Left hindlimb (tissue), 1 donor: ENCODE measurements around the gene ENTPD7.

Source experiments
- DNase-seq: peaks from one replicate; pipeline ENCODE4 v3.0.0-alpha.2; 2018

ENTPD7 gene

DNA sequence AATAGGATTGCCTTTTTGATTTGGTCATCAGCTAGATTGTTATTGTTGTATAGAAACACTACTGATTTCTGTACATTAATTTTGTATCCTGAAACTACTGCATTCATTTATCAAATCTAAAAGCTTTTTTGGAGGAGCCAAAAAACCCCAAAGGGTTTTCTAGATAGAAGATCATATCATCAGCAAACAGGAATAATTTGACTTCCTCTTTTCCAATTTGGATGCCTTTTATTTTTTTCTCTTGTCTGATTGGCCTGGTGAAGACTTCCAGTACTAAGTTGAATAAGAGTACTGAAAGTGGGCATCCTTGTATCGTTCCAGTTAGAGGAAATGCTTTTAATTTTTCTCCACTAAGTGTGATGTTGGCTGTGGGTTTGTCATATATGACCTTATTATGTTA lies 10.6 kb upstream of the ENTPD7 start:
- no peak for DNase-seq

- DNase-seq = no peak
These were observed 6.4 kb upstream of the ENTPD7 start for GRCh38 chr10:99652800-99653390.

DNA sequence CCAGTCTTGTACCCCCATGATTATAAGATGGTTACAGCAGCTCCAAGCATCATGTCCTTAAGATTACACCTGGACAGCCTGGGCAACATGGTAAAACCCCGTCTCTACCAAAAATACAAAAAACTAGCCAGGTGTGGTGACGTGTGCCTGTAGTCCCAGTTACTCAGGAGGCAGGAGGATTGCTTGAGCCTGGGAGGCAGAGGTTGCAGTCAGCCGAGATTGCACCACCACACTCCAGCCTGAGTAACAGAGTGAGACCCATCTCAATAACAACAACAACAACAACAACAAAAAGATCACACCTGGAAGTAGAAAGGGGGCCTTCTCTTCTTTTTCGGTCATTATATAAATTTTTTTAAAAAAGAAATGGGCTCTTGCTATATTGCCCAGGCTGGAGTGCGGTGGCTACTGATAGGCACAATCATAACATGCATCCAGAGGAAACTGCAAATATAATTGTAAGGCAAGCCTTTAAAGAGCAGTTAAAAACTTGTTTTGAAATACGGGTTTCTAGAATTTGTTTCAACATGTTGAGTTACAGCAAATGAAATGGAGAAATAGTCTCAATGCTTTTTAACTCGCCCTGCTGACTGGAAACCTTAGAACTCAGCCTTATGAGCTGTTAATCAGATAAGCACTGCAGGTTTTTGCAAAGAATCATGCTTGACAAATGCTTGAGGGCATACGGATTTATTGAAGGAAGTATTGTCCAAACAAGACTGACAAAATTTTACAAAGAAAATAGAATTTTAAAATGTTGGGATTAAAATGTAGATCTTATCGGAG lies 4.7 kb upstream of the ENTPD7 start:
- no peak for DNase-seq

- no peak for DNase-seq
These were observed 2.9 kb upstream of the ENTPD7 start for GRCh38 chr10:99656199-99657064.

- DNase-seq = no peak
These were observed 683 bp upstream of the ENTPD7 start for GRCh38 chr10:99658622-99659030.

DNA sequence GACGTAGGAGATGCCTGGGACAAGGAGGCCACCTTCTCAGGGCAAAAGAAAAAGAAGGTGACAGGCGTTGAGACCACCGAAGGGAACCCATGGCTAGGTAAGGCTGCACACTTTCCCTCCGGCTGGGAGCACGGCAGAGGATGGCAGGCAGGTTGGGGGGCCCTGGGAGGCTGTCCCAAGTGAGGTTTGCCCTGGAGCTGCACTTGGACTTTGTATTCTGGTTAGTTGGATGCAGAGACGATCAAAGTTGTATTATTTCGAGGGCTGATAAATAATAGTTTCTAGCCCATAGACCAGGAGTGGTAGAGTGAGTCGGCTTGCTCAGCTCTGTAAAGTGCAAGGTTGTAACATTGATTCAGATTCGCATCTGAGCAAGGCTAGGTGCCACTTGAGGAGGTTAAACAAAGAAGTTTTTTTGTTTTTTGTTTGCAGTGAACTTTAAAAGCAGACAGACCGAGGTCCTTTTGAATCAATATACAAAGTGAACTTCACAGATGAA lies 608 bp downstream of the ENTPD7 start:
- no peak for DNase-seq

GRCh38 chr10:99660662-99661376 lies 1.5 kb downstream of the ENTPD7 start:
- no peak for DNase-seq

DNA sequence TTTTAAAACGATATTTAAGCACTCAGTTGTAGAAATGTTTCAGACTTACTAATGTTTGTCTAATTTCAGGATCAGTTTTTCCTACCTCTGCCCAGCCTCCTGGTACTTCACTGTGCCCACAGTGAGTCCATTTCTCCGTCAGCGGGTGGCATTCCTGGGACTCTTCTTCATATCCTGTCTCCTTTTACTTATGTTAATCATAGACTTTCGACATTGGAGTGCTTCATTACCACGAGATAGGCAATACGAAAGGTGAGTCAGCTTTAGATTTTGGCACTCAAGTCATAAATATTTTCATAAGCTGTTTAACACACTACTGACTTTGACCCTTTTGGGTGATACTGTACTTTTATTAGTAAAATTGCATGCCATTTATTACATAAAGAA lies 2.1 kb downstream of the ENTPD7 start:
- DNase-seq = no peak

DNA sequence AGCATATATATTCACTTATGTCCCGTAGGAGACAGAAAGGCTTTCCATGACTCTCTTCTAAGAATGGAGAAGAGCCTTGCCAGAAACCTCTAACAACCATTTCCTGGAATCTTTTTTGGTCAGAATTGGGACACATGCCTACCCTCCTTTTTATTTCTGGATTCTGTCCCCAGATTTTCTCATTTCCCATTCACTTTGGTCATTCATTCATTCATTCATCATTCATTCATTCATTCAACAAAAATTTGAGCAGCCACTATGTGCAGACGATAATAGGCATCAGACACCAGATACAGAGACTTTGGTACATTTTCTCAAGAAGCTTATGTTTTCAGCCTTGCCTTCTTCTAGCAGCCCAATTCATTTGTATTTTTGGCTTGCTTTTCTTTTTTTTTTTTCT lies 6.0 kb downstream of the ENTPD7 start:
- DNase-seq = no peak

DNA sequence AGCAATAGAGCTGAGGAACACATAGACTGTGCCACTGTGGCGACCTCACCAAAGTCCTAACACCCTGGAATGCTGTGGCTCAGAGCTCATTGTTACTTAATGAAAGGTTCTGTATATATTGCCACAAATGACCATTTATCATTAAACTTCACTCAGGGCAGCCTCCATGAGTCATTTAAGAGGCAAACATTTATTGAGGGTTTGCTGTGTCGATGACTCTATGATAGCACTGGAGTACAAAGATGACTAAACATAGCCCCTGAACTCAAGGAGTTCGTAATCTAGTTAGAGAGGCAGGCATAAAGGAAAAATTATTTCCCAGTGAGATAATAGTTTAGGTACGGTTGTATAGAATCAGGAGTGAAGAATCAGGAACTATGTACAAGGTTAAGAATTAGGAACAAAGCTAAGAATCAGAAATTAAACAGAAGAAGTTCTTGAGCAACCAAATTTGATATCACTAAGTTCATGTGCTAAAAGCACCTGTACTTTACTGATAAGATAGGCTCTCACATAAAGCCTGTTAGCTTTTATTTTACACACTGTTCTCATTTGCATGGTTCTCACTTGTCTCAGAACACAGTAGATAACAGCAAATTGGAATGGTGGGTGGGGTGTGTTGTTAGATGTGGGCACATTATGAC lies 7.9 kb downstream of the ENTPD7 start:
- no peak for DNase-seq

GRCh38 chr10:99671386-99671785 lies 12.1 kb downstream of the ENTPD7 start:
- no peak for DNase-seq

GRCh38 chr10:99672884-99673283 lies 13.6 kb downstream of the ENTPD7 start:
- no peak for DNase-seq

DNA sequence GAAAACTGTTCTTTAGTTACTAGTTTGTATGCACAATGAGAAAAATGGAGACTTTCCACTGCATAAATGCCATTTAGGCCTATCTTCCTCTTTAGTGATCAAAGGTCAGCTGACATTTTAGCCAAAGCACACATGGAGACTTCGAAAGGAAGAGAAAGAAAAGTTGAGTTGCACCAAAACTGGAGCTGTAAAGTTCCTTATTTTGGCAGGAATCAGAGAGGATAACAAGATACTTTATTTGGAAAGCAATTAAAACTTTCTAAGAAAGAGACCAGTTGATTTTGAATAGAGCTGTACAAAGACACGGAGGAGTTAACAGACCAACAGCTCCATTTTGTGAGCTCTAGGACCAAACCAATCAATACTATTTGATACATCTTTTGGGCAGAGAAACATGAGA lies 14.2 kb downstream of the ENTPD7 start:
- no peak for DNase-seq

DNA sequence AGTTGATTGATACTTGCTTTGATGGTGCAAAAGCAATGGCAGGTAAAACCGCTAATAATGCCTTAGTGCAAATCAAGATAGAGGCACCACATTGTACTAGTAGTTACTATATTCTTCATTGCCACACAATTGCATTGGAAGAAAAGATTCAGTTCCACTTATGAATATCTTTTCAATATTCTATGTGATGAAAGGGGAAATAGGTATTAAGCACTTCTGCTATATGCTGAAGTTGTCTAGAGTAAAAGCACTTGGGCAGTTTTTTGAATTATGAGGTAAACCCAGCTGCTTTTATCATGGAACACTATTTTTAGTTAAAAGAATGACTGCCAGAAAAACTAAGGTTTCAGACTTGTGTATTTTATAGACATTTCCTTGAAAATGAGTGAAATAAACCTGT lies 15.5 kb downstream of the ENTPD7 start:
- DNase-seq = no peak

DNA sequence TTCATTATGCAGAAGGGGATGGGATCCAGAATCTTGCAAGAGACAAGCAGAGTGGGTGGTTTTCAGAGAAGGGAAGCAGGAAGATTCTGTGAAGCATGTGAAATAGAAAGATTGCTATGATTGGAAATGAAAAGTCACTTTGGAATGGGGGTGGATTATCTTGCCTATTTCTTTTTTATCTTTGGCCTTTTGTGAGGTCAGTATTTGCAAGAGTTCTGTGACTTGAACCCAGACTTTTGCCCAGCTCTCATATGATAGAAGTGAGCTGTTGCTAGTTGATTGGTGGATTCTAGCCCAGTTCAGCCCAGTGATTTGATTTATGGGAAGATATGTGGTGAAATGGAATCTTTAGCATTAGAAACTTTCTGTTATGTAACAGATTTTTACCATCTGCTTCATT lies 17.1 kb downstream of the ENTPD7 start:
- no peak for DNase-seq

DNA sequence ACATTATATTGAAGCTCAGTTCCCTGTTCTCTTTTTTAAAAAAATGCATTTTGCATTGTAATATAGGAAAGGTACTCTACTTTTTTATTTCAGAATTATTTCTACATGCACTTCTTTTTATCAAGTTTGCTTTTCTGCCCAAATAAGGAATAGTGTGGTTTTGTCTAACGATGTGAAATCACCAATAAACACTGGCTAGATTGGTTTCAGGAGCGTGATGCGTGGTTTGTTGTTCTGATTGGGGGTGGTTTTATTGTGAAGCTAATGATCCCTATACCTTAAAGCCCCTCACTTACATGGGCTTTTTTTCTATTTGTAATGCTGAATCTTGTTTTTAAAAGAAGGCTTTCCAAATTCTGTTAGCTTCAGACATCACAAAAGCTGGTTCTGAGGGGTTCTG lies 17.6 kb downstream of the ENTPD7 start:
- no peak for DNase-seq

DNA sequence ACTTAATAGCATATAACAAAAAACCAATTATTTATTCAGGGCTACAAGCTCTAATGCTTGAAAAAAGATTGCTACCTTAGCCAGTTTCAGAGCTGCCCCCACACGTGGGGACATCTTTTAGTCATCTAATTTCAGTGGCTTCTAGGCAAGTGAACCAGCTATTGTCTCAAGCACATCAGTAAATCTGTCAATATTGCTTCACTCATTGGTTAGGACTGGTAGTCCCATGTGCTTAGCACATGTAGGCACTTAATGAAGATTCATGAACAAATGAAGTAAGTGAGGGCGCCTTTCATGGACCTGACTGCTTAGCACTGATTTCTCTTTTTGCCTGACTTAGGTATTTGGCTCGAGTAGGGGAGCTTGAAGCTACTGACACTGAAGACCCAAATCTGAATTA lies 19.6 kb downstream of the ENTPD7 start:
- no peak for DNase-seq

DNA sequence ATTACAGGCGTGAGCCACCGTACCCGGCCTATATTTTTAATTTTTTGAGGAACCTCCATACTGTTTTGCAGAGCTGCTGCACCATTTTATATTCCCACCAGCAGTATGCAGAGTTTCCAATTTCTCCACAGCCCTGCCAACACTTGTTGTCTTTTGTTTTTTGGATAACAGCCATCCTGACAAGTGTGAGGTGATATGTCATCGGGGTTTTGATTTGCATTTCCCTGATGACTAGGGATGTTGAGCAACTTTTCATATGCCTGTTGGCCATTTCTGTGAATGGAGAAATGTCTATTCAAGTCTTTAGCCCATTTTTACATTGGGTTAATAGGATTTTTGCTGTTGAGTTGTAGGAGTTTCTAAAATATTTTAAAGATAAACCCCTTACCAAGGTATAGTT lies 22.2 kb downstream of the ENTPD7 start:
- DNase-seq = no peak

- DNase-seq = no peak
These were observed 22.7 kb downstream of the ENTPD7 start for GRCh38 chr10:99682032-99682431.

DNA sequence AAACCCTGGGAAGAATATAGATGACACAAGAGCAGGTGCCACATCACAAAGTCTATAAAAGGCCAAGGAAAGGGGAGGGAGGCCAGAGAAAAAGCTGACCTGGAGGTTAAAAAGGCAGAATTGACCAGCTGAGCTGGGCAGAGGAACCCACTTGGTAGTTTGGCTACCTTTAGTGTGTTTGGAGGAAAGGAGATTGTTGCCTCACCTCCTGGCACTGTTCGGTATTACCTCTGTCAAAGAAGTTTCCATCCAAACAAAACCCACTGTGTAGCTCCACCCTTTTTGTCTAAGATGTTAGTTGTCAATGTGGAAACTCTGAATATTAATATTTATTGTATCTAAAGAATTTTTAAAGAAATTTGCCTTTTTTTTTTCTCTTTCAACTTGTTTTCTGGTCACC lies 23.4 kb downstream of the ENTPD7 start:
- DNase-seq = no peak

- no peak for DNase-seq
These were observed 26.3 kb downstream of the ENTPD7 start for GRCh38 chr10:99685597-99685967.

GRCh38 chr10:99689461-99689860 lies 30.2 kb downstream of the ENTPD7 start:
- DNase-seq = no peak
